NT2/D1 (cell line): Measurements from ENCODE around the gene BANP.
"Not testable (repeated sequence)": the region's sequence is repeated elsewhere in the genome, so short reads cannot be mapped to it uniquely, and the experiment has no call there.

ENCODE experiments used
- DNase-seq: peaks from one replicate; pipeline ENCODE4 v3.0.0-alpha.2; 2011; ENCODE audit warnings: low read depth, low spot score
- H3K27me3 ChIP-seq: 2 replicates; pipeline ENCODE4 v1.6.0; 2011; ENCODE audit warnings: mild to moderate bottlenecking; ENCODE audit not compliant: insufficient read length, insufficient read depth
- H3K36me3 ChIP-seq: 2 replicates; pipeline ENCODE4 v1.6.1; 2011; ENCODE audit warnings: mild to moderate bottlenecking, low read length, mixed read lengths; ENCODE audit not compliant: insufficient read depth, insufficient read length
- H3K4me1 ChIP-seq: 2 replicates; pipeline ENCODE4 v1.5.1; 2011; ENCODE audit not compliant: insufficient read depth, insufficient read length
- H3K4me3 ChIP-seq: 2 replicates; pipeline ENCODE4 v1.5.1; 2011; ENCODE audit warnings: low read depth; ENCODE audit not compliant: insufficient read length
- H3K9ac ChIP-seq: 2 replicates; pipeline ENCODE4 v1.6.0; 2011; ENCODE audit warnings: low read depth; ENCODE audit not compliant: insufficient read length
- H3K9me3 ChIP-seq: 2 replicates; pipeline ENCODE4 v1.5.1; 2011; ENCODE audit warnings: mild to moderate bottlenecking, low read length; ENCODE audit not compliant: insufficient read depth
- SUZ12 ChIP-seq: IDR thresholded peaks from 2 replicates; pipeline ENCODE4 v1.6.1; 2011; ENCODE audit not compliant: insufficient read length, insufficient read depth; ENCODE audit errors: extremely low read depth
- YY1 ChIP-seq: IDR thresholded peaks from 2 replicates; pipeline ENCODE4 v1.6.1; 2011; ENCODE audit not compliant: insufficient read length, insufficient read depth
- ZNF274 ChIP-seq: IDR thresholded peaks from 2 replicates; pipeline ENCODE4 v1.6.1; 2011; ENCODE audit warnings: mild to moderate bottlenecking, low read depth, low read length

Gene BANP

DNA sequence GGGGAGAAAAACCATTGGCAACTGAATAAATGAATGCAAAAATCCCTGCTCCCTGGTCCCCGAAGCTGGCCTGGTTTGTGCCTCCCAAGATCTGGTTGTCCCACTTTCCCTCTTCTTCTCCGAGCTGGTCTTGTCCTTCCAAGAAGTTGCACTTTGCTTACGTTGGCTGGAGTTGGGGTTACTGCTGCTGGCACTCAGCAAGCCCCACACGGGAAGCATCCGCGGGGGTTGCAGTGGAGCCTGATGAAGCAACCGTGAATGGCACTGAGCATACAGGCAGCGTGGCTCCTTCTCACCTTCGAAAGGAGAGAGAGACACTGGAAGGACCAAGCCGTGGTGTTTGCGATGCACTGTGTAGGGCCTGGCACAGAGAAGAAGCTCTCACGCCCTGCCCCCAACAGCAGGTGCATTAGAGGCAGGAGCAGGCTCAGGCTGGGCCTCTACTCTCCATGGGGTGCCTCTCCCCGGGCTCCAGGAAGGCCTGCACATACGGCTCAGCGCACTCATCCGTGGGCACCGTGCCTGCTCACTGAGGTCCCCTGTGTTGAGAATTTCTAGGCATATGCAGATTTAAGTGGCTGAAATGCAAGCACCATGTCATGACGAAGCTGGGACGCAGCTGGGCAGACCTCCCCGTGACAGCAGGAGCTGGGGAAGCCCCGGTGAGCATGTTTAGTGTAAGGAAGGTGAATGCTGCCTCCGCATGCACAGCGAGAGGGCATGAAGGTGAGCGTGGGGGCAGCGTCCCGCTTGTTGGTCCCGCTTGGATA is 27.0 kb upstream of the BANP start:
- no peaks in the 10 kb centered on the region for H3K27me3 ChIP-seq
- no peak for DNase-seq
- H3K4me1 ChIP-seq: peaks cover 22% of the 10 kb centered on the region
- H3K9ac ChIP-seq: no peak overlapping the region
- H3K36me3 ChIP-seq: no peaks in the 10 kb centered on the region
- H3K9me3 ChIP-seq: no peaks in the 10 kb centered on the region
- H3K4me3 ChIP-seq: no peak overlapping the region
- TF ChIP-seq ZNF274 (no peak), SUZ12 (no peak), YY1 (no peak)

GRCh38 chr16:87924811-87925670 is 26.2 kb upstream of the BANP start:
- Histone ChIP-seq H3K27me3 (no peaks in the 10 kb centered on the region), H3K36me3 (no peaks in the 10 kb centered on the region), H3K9me3 (no peaks in the 10 kb centered on the region), H3K4me1 (peaks cover 15% of the 10 kb centered on the region), H3K9ac (no peak overlapping the region), H3K4me3 (no peak overlapping the region)
- DNase-seq: no peak
- TF ChIP-seq ZNF274 (no peak), SUZ12 (no peak), YY1 (no peak)

GRCh38 chr16:87926246-87927194 is 24.7 kb upstream of the BANP start:
- H3K27me3 ChIP-seq: no peaks in the 10 kb centered on the region
- H3K4me3 ChIP-seq: no peak overlapping the region
- no peak overlapping the region for H3K9ac ChIP-seq
- H3K4me1 ChIP-seq: peaks cover 16% of the 10 kb centered on the region
- H3K9me3 ChIP-seq: no peaks in the 10 kb centered on the region
- no peaks in the 10 kb centered on the region for H3K36me3 ChIP-seq
- TF ChIP-seq SUZ12 (no peak), ZNF274 (no peak), YY1 (no peak)
- no peak for DNase-seq

DNA sequence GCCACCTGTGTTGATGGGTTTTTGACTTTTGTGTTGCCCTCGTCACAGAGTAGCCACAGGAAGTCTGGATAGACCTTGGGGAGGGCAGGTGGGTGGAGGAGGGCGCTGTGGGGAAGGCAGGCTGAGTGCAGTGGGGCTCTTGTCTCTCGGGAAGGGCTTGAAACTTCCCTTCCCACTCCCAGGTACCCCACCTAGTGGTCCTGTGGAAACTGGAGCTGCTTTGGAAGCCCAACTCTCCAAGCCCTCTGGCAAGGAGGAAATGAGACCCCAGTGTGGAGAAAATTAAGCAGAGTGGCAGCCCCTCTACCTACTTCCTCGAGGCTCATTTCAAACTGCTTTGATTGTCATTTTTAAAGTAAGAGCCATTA is 24.1 kb upstream of the BANP start:
- H3K9ac ChIP-seq: no peak overlapping the region
- TF ChIP-seq YY1 (no peak), ZNF274 (no peak), SUZ12 (no peak)
- no peaks in the 10 kb centered on the region for H3K9me3 ChIP-seq
- no peak for DNase-seq
- peaks cover 18% of the 10 kb centered on the region for H3K4me1 ChIP-seq
- H3K4me3 ChIP-seq: no peak overlapping the region
- H3K36me3 ChIP-seq: no peaks in the 10 kb centered on the region
- no peaks in the 10 kb centered on the region for H3K27me3 ChIP-seq

- H3K9ac ChIP-seq: no peak overlapping the region
- DNase-seq: no peak
- no peaks in the 10 kb centered on the region for H3K36me3 ChIP-seq
- no peaks in the 10 kb centered on the region for H3K9me3 ChIP-seq
- TF ChIP-seq ZNF274 (no peak), SUZ12 (no peak), YY1 (no peak)
- no peak overlapping the region for H3K4me3 ChIP-seq
- peaks cover 10% of the 10 kb centered on the region for H3K4me1 ChIP-seq
- H3K27me3 ChIP-seq: no peaks in the 10 kb centered on the region
Measured at GRCh38 chr16:87929986-87930385, 21.2 kb upstream of the BANP start.

GRCh38 chr16:87930456-87930855 is 20.8 kb upstream of the BANP start:
- DNase-seq: no peak
- no peak for TF ChIP-seq YY1
- no peak for TF ChIP-seq ZNF274
- no peak for TF ChIP-seq SUZ12
- no peaks in the 10 kb centered on the region for H3K27me3 ChIP-seq

GRCh38 chr16:87931504-87931903 is 19.7 kb upstream of the BANP start:
- Histone ChIP-seq H3K4me3 (no peak overlapping the region), H3K4me1 (peaks cover 4% of the 10 kb centered on the region), H3K9me3 (no peaks in the 10 kb centered on the region), H3K36me3 (no peaks in the 10 kb centered on the region), H3K27me3 (no peaks in the 10 kb centered on the region), H3K9ac (no peak overlapping the region)
- TF ChIP-seq YY1 (no peak), ZNF274 (no peak)
- DNase-seq: no peak

More at GRCh38 chr16:87930456-87930855, 20.8 kb upstream of the BANP start:
- Histone ChIP-seq H3K36me3 (no peaks in the 10 kb centered on the region), H3K9ac (no peak overlapping the region), H3K4me1 (peaks cover 6% of the 10 kb centered on the region), H3K9me3 (no peaks in the 10 kb centered on the region), H3K4me3 (no peak overlapping the region)

DNA sequence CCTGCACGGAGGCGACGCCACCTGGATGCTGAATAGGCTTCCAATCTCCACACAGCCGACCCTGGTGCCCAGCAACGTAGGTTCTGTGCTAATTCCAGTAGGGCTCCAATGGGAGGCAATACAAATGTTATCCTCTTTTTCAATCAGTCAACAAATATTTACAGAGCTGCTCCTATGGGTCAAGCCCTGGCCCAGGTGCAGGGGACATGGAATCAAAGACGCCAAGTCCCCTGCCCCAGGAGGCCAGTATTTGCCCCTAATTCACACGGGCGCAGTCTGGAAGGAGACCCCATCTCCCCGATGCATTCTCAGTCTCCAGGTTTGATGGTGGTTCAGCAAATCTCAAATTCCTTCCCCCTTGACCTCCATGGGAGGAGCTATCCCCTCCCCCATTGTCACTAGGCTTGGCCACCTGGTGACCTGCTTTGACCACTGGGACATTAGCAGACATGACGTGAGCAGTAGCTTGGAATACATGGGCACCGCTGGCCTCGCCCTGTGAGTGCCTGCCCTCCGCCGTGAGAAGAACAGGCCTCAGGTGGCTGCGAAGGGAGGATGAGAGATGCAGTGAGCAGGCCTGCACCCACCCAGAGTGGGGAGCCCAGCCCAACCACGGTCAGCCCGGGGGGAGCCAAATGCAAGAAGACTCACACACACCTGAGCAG is 18.6 kb upstream of the BANP start:
- H3K9me3 ChIP-seq, H3K4me3 ChIP-seq, H3K4me1 ChIP-seq: not testable (repeated sequence)

More for the DNA sequence above, 18.6 kb upstream of the BANP start:
- H3K9ac ChIP-seq, H3K36me3 ChIP-seq, DNase-seq, H3K27me3 ChIP-seq: not testable (repeated sequence)
